ENCODE measurements around the gene IL6ST.
"Not testable (repeated sequence)": the region's sequence is repeated elsewhere in the genome, so short reads cannot be mapped to it uniquely, and the experiment has no call there.

The IL6ST gene

GRCh38 chr5:55994495-55994997, at the start of gene IL6ST:
Gene IL6ST (minus strand): TSS chr5:55994963. CDS start chr5:55976278, 18,685 bp downstream.
- DNase-seq, result no peak

DNA sequence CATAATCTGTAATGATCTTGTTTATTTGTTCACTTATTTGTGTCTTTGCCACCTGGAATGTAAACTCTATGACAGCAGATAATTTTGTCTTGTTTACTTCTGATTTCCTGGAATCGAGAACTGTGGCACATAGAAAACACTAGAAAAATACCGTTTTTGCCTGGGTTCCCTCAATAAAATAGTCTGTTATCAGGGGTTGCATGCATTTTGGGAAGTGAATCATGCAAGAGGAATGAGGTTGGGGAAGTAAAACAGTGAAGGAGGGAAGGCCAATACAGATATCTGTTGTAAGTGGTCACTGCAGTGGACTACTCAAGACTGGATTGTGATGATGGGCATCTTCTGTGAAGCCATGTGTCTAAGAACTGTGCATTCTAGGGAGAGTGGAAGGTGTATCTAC, 45.2 kb upstream of the IL6ST start:
- no peak for DNase-seq

- not testable (repeated sequence) for DNase-seq
Observed at GRCh38 chr5:56038206-56038605, 43.4 kb upstream of the IL6ST start.

DNA sequence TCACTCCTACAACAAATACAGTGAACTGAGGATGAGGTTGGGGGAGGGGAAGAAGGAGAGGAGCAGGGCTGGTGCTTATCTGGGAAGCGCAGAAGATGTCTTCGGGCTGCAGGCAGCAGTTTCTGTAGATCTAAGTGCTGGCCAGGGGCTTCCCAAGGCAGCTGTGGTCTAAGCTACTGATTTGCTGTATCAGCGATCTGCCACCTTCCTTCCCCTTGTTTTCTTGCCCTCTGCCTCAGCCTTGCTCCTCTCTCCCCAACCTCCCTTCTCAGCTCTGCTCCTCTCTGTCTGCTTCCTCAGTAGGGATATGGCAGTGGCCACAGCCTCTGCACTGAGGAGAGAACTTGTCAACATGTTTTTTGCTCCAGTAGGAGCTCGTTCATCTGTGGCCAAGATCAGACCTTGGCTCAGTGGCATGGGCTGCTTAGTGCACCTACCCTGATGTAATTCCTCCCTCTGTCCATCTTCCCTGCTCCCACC, 42.8 kb upstream of the IL6ST start:
- DNase-seq, result no peak

DNA sequence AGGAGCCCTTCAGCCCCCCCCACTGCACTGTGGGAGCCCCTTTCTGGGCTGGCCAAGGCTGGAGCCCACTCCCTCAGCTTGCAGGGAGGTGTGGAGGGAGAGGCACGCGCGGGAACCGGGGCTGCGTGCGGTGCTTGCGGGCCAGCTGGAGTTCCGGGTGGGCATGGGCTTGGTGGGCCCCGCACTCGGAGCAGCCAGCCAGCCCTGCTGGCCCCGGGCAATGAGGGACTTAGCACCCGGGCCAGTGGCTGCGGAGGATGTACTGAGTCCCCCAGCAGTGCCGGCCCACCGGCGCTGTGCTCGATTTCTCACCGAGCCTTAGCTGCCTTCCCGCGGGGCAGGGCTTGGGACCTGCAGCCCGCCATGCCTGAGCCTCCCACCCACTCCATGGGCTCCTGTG, 40.6 kb upstream of the IL6ST start:
- not testable (repeated sequence) for DNase-seq

- not testable (repeated sequence) for DNase-seq
Observed at GRCh38 chr5:56029871-56030630, 35.3 kb upstream of the IL6ST start.

DNA sequence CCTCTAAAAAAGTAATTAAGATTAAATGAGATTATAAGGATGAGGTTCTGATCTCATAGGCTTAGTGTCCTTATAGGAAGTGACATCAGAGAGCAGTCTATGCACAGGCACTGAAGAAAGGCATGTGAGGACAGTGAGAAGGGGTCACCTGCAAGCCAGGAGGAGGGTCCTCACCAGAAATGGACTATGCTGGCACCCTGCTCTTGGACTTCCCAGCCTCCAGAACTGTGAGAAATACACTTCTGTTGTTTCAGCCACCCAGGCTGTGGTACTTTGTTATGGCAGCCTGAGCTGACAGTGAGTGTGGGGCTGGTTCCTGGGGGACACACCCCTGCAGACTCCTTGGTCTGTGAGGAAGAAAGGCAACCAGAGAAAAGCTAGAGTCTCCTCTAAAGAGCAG, 34.7 kb upstream of the IL6ST start:
- DNase-seq, result no peak

DNA sequence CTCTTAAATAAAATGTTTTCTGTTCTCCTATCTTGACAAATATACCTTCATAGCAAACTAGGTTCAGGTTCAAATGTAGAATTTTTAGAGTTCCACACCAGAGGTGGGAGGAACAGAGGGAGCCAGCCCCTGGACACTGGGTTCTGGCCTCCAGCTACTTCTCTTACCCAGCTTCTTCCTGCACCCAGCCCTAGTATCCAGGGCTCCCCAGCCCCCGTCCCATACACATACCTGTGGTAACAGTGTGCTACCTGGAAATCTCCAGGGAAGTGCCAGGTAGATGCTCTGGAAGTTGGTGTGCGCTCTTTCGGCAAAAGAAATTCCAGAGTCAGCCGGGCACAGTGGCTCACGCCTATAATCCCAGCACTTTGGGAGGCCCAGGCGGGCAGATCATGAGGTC, 33.9 kb upstream of the IL6ST start:
- no peak for DNase-seq

DNA sequence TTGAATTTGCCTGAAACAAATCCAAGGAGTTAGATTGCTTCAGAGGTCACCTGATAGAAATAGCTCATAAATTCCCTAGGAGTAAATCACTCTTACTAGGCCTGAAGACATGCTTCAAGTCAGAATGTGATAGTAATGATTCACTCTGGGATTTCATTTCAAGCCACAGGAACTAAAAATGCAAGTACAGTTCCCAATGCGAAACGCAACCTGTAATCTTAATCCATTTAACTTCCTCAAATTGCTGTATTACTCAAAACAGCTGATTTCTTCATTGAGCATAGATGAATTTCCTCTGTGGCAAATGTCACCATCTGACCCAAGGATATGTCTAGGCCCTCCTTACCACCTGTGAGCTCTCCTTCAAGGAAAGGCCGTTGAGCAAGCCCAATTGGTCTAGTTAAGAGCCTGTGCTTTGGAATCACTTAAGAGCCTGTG, 32.1 kb upstream of the IL6ST start:
- no peak for DNase-seq

- no peak for DNase-seq
Observed at GRCh38 chr5:56025151-56025885, 30.6 kb upstream of the IL6ST start.

DNA sequence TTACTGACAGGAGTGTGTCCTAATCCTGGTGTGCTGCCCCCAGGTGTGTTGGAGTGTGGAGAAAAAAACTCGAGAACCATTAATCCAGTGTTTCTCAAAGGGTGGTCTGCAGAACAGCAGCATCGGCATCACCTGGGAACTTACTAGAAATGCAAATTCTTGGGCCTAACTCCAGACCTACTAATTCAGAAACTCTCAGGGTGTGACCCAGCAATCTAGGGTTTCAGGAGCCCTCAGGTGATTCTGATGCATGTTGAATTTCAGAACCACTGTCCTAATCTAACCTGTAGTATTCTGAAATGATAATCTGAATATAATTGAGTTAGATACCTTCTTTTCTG, 30.0 kb upstream of the IL6ST start:
- DNase-seq, result no peak

- DNase-seq, result no peak
Observed at GRCh38 chr5:56023296-56023695, 28.5 kb upstream of the IL6ST start.

DNA sequence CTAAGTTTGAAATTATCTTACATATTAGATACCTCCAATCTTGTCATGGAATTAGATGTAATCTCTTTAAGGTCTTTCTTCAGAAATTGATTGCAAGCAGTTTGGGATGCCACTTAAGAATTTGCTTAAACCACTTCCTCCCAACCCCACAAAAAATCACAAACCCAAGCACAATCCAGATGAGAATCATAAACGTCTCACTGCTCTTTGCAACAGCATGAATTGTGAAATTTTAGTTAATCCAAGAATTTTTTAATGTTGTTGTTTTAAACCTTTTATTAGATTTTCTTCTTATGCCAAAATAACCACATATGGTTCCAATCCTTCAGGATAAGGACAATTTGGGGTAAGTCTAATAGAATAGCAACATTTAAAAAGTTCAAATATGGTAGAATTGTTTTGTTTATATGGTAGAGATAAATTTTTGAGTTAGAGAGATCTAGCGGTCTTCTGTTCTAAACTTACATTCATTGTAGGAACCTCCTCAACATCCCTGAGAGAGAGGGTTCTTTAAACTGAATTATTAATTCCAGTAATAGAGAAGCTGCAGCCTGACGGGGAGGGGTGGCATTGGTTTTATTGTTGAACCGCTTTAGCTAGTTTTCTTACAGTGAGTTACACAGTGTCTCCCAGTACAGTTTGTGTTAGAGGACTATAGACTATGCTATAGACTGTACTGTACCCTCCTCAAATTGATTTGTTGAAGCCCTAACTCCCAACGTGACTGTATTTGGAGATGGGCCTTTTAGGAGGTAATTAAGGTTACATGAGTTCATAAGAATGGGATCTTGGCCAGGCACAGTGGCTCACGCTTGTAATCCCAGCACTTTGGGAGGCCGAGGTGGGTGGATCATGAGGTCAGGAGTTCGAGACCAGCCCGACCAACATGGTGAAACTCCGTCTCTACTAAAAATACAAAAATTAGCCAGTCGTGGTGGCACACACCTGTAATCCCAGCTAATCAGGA, 24.8 kb upstream of the IL6ST start:
- no peak for DNase-seq

- DNase-seq, result no peak
Observed at GRCh38 chr5:56018832-56019231, 24.1 kb upstream of the IL6ST start.

DNA sequence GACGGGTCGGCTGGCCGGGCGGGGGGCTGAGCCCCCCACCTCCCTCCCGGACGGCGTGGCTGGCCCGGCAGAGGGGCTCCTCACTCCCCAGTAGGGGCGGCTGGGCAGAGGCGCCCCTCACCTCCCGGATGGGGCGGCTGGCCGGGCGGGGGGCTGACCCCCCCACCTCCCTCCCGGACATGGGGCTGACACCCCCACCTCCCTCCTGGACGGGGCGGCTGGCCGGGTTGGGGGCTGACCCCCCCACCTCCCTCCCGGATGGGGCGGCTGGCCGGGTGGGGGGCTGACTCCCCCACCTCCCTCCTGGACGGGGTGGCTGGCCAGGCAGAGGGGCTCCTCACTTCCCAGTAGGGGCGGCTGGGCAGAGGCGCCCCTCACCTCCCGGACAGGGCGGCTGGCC, 19.9 kb upstream of the IL6ST start:
- not testable (repeated sequence) for DNase-seq

GRCh38 chr5:56013939-56014338, 19.2 kb upstream of the IL6ST start:
- DNase-seq, result not testable (repeated sequence)

GRCh38 chr5:56012281-56012963, 17.7 kb upstream of the IL6ST start:
- no peak for DNase-seq

- DNase-seq, result no peak
Observed at GRCh38 chr5:56011835-56012234, 17.1 kb upstream of the IL6ST start.

- no peak for DNase-seq
Observed at GRCh38 chr5:56010431-56010830, 15.7 kb upstream of the IL6ST start.

DNA sequence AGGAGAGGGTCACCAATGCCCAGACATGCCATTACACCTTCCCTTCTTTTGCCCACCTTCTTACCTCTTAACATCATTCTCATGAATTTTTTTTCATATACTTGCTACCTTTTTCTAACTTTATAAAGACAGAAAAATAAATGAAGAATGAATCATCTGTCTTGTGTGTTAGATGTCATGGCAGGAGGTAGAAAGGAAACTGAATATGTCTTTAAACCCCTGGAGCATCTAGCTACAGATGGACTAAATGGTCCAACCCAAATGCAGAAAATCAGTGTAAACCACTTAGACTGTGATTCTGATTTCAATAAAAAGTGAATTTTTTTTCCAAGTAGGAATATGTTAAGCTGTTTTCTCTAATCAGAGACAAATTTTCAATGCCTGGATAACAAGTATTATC, 11.8 kb upstream of the IL6ST start:
- DNase-seq, result no peak

DNA sequence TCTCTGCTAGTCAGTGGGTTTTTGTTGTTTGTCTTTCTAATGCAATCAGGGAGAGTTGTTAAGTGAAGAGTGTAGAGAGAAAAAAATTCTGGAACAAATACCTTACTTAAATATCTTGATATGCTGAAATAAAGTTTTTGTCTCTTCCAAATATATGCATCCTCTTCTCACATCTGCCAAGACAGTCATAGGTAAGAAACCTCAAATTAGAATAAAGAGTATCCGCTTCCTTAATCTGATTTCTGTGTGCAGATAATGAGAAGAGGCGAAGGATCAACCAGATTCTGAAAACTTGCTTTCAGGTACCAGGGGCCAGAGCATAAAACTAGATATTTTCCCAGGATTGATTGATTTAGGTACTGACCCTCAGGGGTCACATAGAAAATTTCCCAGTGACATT, 11.3 kb upstream of the IL6ST start:
- DNase-seq, result no peak

GRCh38 chr5:56004874-56005273, 10.1 kb upstream of the IL6ST start:
- no peak for DNase-seq
